NT2/D1 (cell line): ENCODE data around the gene DNM3.

Source experiments
- SUZ12 ChIP-seq: IDR thresholded peaks from 2 replicates; pipeline ENCODE4 v1.6.1; 2011; ENCODE audit not compliant: insufficient read length, insufficient read depth; ENCODE audit errors: extremely low read depth
- YY1 ChIP-seq: IDR thresholded peaks from 2 replicates; pipeline ENCODE4 v1.6.1; 2011; ENCODE audit not compliant: insufficient read length, insufficient read depth
- ZNF274 ChIP-seq: IDR thresholded peaks from 2 replicates; pipeline ENCODE4 v1.6.1; 2011; ENCODE audit warnings: mild to moderate bottlenecking, low read depth, low read length

GRCh38 chr1:171949316-171949715 is 108.0 kb downstream of the DNM3 start:
- TF ChIP-seq ZNF274 (no peak), SUZ12 (no peak), YY1 (no peak)
